HCT116 (cell line): ENCODE data around the gene TEX22. TPM values are rescaled to one million over a fixed set of nuclear protein-coding genes. Genes with fewer than 3 reads are reported as not detected.

ENCODE experiments used
- ATAC-seq: fragments of 200-7000 bp; cut with Tn5 transposase; 2 replicates; pipeline ENCODE4 v1.9.1; 2020; ENCODE audit warnings: mild to moderate bottlenecking, moderate library complexity
- BruUV-seq: library from RNA; stranded (reverse); fragments of 400-500 nt; replicated peaks from 2 replicates; lab custom pipeline; 2021; lab: Mats Ljungman, UMichigan
- CTCF ChIA-PET: fragments of 300-600 bp; sonication (Branson Sonifier 250); formaldehyde crosslinking; loops from one replicate; lab custom pipeline; 2021; ENCODE audit warnings: antibody characterized with exemption; lab: Charles Lee
- POLR2A ChIA-PET: fragments of 300-600, 350-600 bp; sonication (Branson Sonifier 250); formaldehyde crosslinking; loops from one replicate; lab custom pipeline; 2021; ENCODE audit warnings: antibody characterized with exemption; lab: Charles Lee
- RAD21 ChIA-PET, 2 experiments: fragments of 300-600 bp; sonication (Branson Sonifier 250); formaldehyde crosslinking; loops; one replicate each; lab custom pipeline; 2023; ENCODE audit warnings: low total read pairs in 2 of 2; ENCODE audit not compliant: uncharacterized antibody in 2 of 2, unreplicated experiment in 2 of 2, low non-redundant PET in 1 of 2; lab: Charles Lee
- DNase-seq: peaks from one replicate; pipeline ENCODE4 v3.0.0-alpha.2; 2010; ENCODE audit warnings: low read depth, low spot score
- H2AFZ ChIP-seq: fragments of 200-600 bp; shearing (Covaris generic), sonication (generic); 2 replicates; pipeline ENCODE4 v1.6.1; 2017; ENCODE audit warnings: low read depth, mixed run types, mixed read lengths, antibody characterized with exemption, low read length; ENCODE audit not compliant: poor library complexity, severe bottlenecking
- H3K27ac ChIP-seq: 2 replicates; pipeline ENCODE4 v1.5.1; 2012; ENCODE audit warnings: low read depth, low read length
- H3K27me3 ChIP-seq: fragments of 200-600 bp; sonication (generic); 2 replicates; pipeline ENCODE4 v1.6.1; 2016; ENCODE audit warnings: mixed run types, low read length, mixed read lengths; ENCODE audit not compliant: insufficient read depth
- H3K36me3 ChIP-seq, 2 experiments: fragments of 200-500 bp in 1 of 2; fragments of 200-600 bp in 1 of 2; sonication (Bioruptor generic) in 1 of 2; sonication (generic) in 1 of 2; 2 replicates each; pipeline versions ENCODE4 v1.5.1 to v1.6.1; 2014 to 2016; ENCODE audit warnings: low read length in 2 of 2, inconsistent platforms in 1 of 2, mixed read lengths in 1 of 2, mixed run types in 1 of 2; ENCODE audit not compliant: insufficient read depth in 2 of 2, control insufficient read depth in 1 of 2
- H3K4me1 ChIP-seq, 2 experiments: fragments of 200-600 bp in 1 of 2; sonication (generic) in 1 of 2; 2 replicates each; pipeline versions ENCODE4 v1.5.1 to v1.6.1; 2012 to 2017; ENCODE audit warnings: low read length in 2 of 2, inconsistent platforms in 1 of 2, mild to moderate bottlenecking in 1 of 2, mixed read lengths in 1 of 2, mixed run types in 1 of 2, moderate library complexity in 1 of 2; ENCODE audit not compliant: insufficient read depth in 2 of 2, control insufficient read depth in 1 of 2
- H3K4me2 ChIP-seq: fragments of 200-600 bp; sonication (generic); 2 replicates; pipeline ENCODE4 v1.6.1; 2017; ENCODE audit warnings: mixed run types, low read length, mixed read lengths
- H3K4me3 ChIP-seq, 2 experiments: fragments of 200-600 bp in 1 of 2; sonication (generic) in 1 of 2; replicated peaks in 1 of 2; 2 replicates each; pipeline ENCODE4 v1.5.1; 2011 to 2016; ENCODE audit warnings: low read length in 2 of 2, control low read depth in 1 of 2, low read depth in 1 of 2, mild to moderate bottlenecking in 1 of 2, mixed read lengths in 1 of 2, mixed run types in 1 of 2
- H3K79me2 ChIP-seq: fragments of 200-600 bp; sonication (generic); 2 replicates; pipeline ENCODE4 v1.6.1; 2017; ENCODE audit warnings: mild to moderate bottlenecking, mixed run types, low read length, moderate library complexity, mixed read lengths; ENCODE audit not compliant: insufficient read depth
- H3K9ac ChIP-seq: fragments of 200-600 bp; sonication (generic); 2 replicates; pipeline ENCODE4 v1.6.1; 2016; ENCODE audit warnings: low read length, mixed read lengths
- H3K9me2 ChIP-seq: fragments of 200-600 bp; sonication (generic), shearing (Covaris generic); 2 replicates; pipeline ENCODE4 v1.6.1; 2017; ENCODE audit warnings: mixed run types, mild to moderate bottlenecking, moderate library complexity; ENCODE audit not compliant: insufficient read depth
- H3K9me3 ChIP-seq, 2 experiments: fragments of 200-500 bp in 1 of 2; fragments of 200-600 bp in 1 of 2; sonication (Bioruptor generic) in 1 of 2; sonication (generic) in 1 of 2; 2 replicates each; pipeline ENCODE4 v1.6.1; 2014 to 2017; ENCODE audit warnings: low read length in 2 of 2, mixed read lengths in 2 of 2, inconsistent platforms in 1 of 2, low read depth in 1 of 2, mild to moderate bottlenecking in 1 of 2, mixed run types in 1 of 2, moderate library complexity in 1 of 2; ENCODE audit not compliant: control insufficient read depth in 1 of 2, insufficient read depth in 1 of 2
- H4K20me1 ChIP-seq: fragments of 200-600 bp; sonication (generic), shearing (Covaris generic); 2 replicates; pipeline ENCODE4 v1.6.1; 2017; ENCODE audit warnings: mixed run types, mild to moderate bottlenecking, moderate library complexity; ENCODE audit not compliant: insufficient read depth
- CBX3 ChIP-seq: IDR thresholded peaks from 2 replicates; pipeline ENCODE4 v1.6.1; 2012; ENCODE audit warnings: low read depth
- CEBPB ChIP-seq: IDR thresholded peaks from 2 replicates; pipeline ENCODE4 v1.6.1; 2012; ENCODE audit warnings: low read depth
- EZH2 ChIP-seq: fragments of 200-600 bp; sonication (generic); IDR thresholded peaks from 2 replicates; pipeline ENCODE4 v1.6.1; 2017; ENCODE audit warnings: antibody characterized with exemption, mixed run types
- EZH2phosphoT487 ChIP-seq: fragments of 200-600 bp; IDR thresholded peaks from 2 replicates; pipeline ENCODE4 v1.6.1; 2018; ENCODE audit warnings: antibody characterized with exemption, borderline replicate concordance
- FOSL1 ChIP-seq: IDR thresholded peaks from 2 replicates; pipeline ENCODE4 v1.6.1; 2012; ENCODE audit warnings: low read depth
- POLR2AphosphoS5 ChIP-seq: IDR thresholded peaks from 2 replicates; pipeline ENCODE4 v1.6.1; 2011; ENCODE audit warnings: mild to moderate bottlenecking, low read depth, low read length, moderate library complexity
- SIN3A ChIP-seq: IDR thresholded peaks from 2 replicates; pipeline ENCODE4 v1.6.1; 2012; ENCODE audit warnings: low read depth
- SRF ChIP-seq: IDR thresholded peaks from 2 replicates; pipeline ENCODE4 v1.6.1; 2012; ENCODE audit warnings: low read depth
- TCF7L2 ChIP-seq: IDR thresholded peaks from 2 replicates; pipeline ENCODE4 v1.7.0; 2011; ENCODE audit warnings: borderline replicate concordance, inconsistent platforms; ENCODE audit not compliant: insufficient read depth, insufficient read length; ENCODE audit errors: extremely low read depth
- YY1 ChIP-seq: IDR thresholded peaks from 2 replicates; pipeline ENCODE4 v1.6.1; 2011; ENCODE audit warnings: low read length, low read depth, moderate library complexity, mild to moderate bottlenecking; ENCODE audit not compliant: insufficient replicate concordance; ENCODE audit errors: extremely low read depth
- intact Hi-C: fragments of 100-400 bp; cut with micrococcal nuclease; formaldehyde crosslinking; loops from 2 replicates; pipeline ENCODE4 v1.10.0; 2022
- total RNA-seq: library from RNA; stranded (reverse); gene quantifications from one replicate; pipeline ENCODE4 v1.2.1, GENCODE V29; 2021; ENCODE audit not compliant: unreplicated experiment
- TF ChIP-seq, protein P1 (sequence below): IDR thresholded peaks from 2 replicates; pipeline ENCODE4 v1.6.1; 2012

Gene TEX22
- total RNA-seq, 1 experiment from 2014 or later = 3.8 TPM

DNA sequence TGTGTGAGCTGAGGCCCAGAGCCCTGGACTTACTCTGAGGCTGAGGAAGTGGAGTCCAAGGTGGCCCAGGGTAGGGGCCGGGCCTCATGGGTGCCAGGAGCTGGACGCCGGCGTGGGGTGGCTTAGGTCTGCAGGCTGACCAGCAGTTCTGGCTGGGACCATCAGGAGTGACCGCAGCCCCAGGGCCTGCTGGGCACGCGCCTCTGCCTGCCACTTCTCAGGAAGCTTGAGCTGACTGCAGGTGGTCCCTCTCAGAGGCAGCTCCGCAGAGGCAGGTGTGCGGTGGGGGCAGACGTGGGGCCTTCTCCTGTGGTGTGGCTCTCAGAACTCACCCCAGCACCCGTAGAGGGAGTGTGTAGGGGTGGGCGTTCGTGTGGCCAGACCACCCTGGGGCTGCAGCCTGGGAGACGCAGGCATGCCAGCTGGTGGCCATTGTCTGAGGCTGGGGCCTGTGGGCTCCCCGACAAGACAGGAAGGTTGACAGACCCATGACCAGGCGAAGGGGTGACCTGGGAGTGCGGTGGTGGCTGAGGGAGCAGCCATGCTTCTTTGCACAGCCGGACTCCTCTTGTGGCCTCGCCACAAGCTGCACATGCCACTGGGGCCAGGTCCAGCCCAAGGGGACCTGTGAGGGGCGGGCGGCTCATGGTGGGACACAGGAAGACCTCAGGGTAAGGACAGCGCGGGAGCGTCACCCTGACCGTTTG lies 40.0 kb upstream of the TEX22 start:
- Histone ChIP-seq H3K4me3 (no peak overlapping the region), H3K4me1 (no peaks in the 10 kb centered on the region), H4K20me1 (no peaks in the 10 kb centered on the region), H3K27ac (no peak overlapping the region), H3K9me2 (no peaks in the 10 kb centered on the region), H3K4me2 (no peak overlapping the region), H2AFZ (no peak overlapping the region), H3K27me3 (no peaks in the 10 kb centered on the region), H3K9me3 (no peaks in the 10 kb centered on the region), H3K79me2 (no peaks in the 10 kb centered on the region), H3K36me3 (no peaks in the 10 kb centered on the region; a peak in 1 of 4 replicates), H3K9ac (no peak overlapping the region)
- BruUV-seq = no TSS peak
- ChIA-PET RAD21 (no interaction called here), POLR2A (no interaction called here), CTCF (no interaction called here)
- ATAC-seq = no peak
- TF ChIP-seq FOSL1 (no peak), EZH2phosphoT487 (no peak), CEBPB (no peak), TCF7L2 (no peak), YY1 (no peak), SIN3A (no peak), POLR2AphosphoS5 (no peak), SRF (no peak), EZH2 (no peak), CBX3 (no peak)
- TF ChIP-seq, protein P1, sequence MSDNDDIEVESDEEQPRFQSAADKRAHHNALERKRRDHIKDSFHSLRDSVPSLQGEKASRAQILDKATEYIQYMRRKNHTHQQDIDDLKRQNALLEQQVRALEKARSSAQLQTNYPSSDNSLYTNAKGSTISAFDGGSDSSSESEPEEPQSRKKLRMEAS = no peak
- DNase-seq = no peak
- intact Hi-C loops = no loop called here
